Measurements from ENCODE around the gene BCL7A. TPM values are rescaled to one million over a fixed set of nuclear protein-coding genes. Genes with fewer than 3 reads are reported as not detected.

Gene BCL7A
- total and polyA plus RNA-seq, 11 donors, result 4.0 to 22.1 (median 14.3) TPM

GRCh38 chr12:122094735-122095631 is 73.3 kb downstream of the BCL7A start:
- Histone ChIP-seq H3K4me3 (no peak overlapping the region), H3K27ac (peak overlapping the region in 2 of 12 donors; percentile 9 to 87), H3K27me3 (no peaks in the 10 kb centered on the region), H3K9me3 (no peaks in the 10 kb centered on the region), H3K4me1 (peaks cover 12 to 79% (median 66%) of the 10 kb centered on the region in 12 donors), H3K36me3 (no peaks in the 10 kb centered on the region)
- no peak for DNase-seq
- no peak for ATAC-seq
- intact Hi-C loops (cut with DNase I), result no loop called here
- 66 to 73% (median 71%) methylated on average over 10 of the region's 10 CpGs for WGBS, 4 donors
- no peak for TF ChIP-seq POLR2A (IDR thresholded peaks at IDR 0.05)
- no peak for TF ChIP-seq CTCF (IDR thresholded peaks at IDR 0.05)

- Histone ChIP-seq H3K4me1 (peaks cover 8 to 79% (median 64%) of the 10 kb centered on the region in 12 donors), H3K4me3 (no peak overlapping the region), H3K9me3 (no peaks in the 10 kb centered on the region), H3K27me3 (no peaks in the 10 kb centered on the region), H3K36me3 (no peaks in the 10 kb centered on the region), H3K27ac (peak overlapping the region in 10 of 12 donors; percentile 80 to 91 (median 84))
- DNase-seq (no peak), ATAC-seq (no peak)
- intact Hi-C loops (cut with DNase I), result no loop called here
- TF ChIP-seq CTCF (IDR thresholded peaks at IDR 0.05) (no peak), POLR2A (IDR thresholded peaks at IDR 0.05) (no peak)
- 80 to 90% (median 82%) methylated on average over 8 to 9 of the region's 9 CpGs for WGBS, 4 donors
Observed at GRCh38 chr12:122096014-122096413, 74.3 kb downstream of the BCL7A start.

- intact Hi-C loops (cut with DNase I), result no loop called here
- WGBS, 4 donors, result 72 to 82% (median 78%) methylated on average over 19 to 20 of the region's 20 CpGs
- ATAC-seq (peak in 1 of 4 donors; percentile 9), DNase-seq (peak in 2 of 5 donors; percentile 43 to 47)
- H3K27ac ChIP-seq, result peak overlapping the region in 11 of 12 donors; percentile 80 to 91 (median 83)
- TF ChIP-seq POLR2A (IDR thresholded peaks at IDR 0.05), result no peak
- TF ChIP-seq CTCF (IDR thresholded peaks at IDR 0.05), result no peak
- no peaks in the 10 kb centered on the region for H3K9me3 ChIP-seq
- no peak overlapping the region for H3K4me3 ChIP-seq
- no peaks in the 10 kb centered on the region for H3K36me3 ChIP-seq
- H3K4me1 ChIP-seq, result peaks cover 4 to 76% (median 62%) of the 10 kb centered on the region in 12 donors
- H3K27me3 ChIP-seq, result no peaks in the 10 kb centered on the region
Observed at GRCh38 chr12:122096591-122097149, 75.0 kb downstream of the BCL7A start.

GRCh38 chr12:122097584-122097926 is 75.9 kb downstream of the BCL7A start:
- Histone ChIP-seq H3K4me1 (peaks cover 4 to 76% (median 56%) of the 10 kb centered on the region in 12 donors), H3K27ac (peak overlapping the region; percentile 80 to 91 (median 84)), H3K27me3 (no peaks in the 10 kb centered on the region), H3K9me3 (no peaks in the 10 kb centered on the region), H3K4me3 (peak overlapping the region in 4 of 12 donors; percentile 1 to 22 (median 2)), H3K36me3 (no peaks in the 10 kb centered on the region)
- 25 to 40% (median 34%) methylated on average over 2 of the region's 2 CpGs for WGBS, 4 donors
- intact Hi-C loops (cut with DNase I), result no loop called here
- DNase-seq (no peak), ATAC-seq (peak; percentile 16 to 47 (median 36))
- no peak for TF ChIP-seq POLR2A (IDR thresholded peaks at IDR 0.05)
- TF ChIP-seq CTCF (IDR thresholded peaks at IDR 0.05), result no peak

All from heart left ventricle (tissue), 16 donors.